Common myeloid progenitor, CD34-positive (primary cell): ENCODE results near the gene WAC. TPM values are rescaled to one million over a fixed set of nuclear protein-coding genes. Genes with fewer than 3 reads are reported as not detected.
A peak's percentile ranks its signal among the peaks of the same experiment; 100 is the strongest.
"Not testable (repeated sequence)": the region's sequence is repeated elsewhere in the genome, so short reads cannot be mapped to it uniquely, and the experiment has no call there.

Experiments used
- CTCF ChIA-PET: fragments of 350-600 bp; sonication (Branson Sonifier 250); formaldehyde crosslinking; loops from one replicate; lab custom pipeline; 2021; ENCODE audit warnings: antibody characterized with exemption; lab: Charles Lee
- POLR2A ChIA-PET: fragments of 350-600 bp; sonication (Branson Sonifier 250); formaldehyde crosslinking; loops from one replicate; lab custom pipeline; 2021; ENCODE audit warnings: antibody characterized with exemption; lab: Charles Lee
- DNase-seq, 3 donors: peaks; one replicate each; pipeline versions ENCODE4 v3.0.0 to v3.0.0-alpha.2; 2013
- H3K27ac ChIP-seq, 2 experiments: 1 replicate in 1 of 2; 2 replicates in 1 of 2; pipeline ENCODE4 v1.7.0; 2013; ENCODE audit warnings: inconsistent platforms in 2 of 2, low read length in 2 of 2, mild to moderate bottlenecking in 2 of 2, low read depth in 1 of 2, moderate library complexity in 1 of 2; ENCODE audit not compliant: severe bottlenecking in 2 of 2, insufficient read depth in 1 of 2, poor library complexity in 1 of 2
- H3K27me3 ChIP-seq, 5 experiments: replicated peaks in 2 of 5; 1 replicate in 3 of 5; 2 replicates in 2 of 5; pipeline versions ENCODE4 v1.6.1 to v1.7.0; 2013; ENCODE audit warnings: low read length in 4 of 5, mild to moderate bottlenecking in 2 of 5, moderate library complexity in 2 of 5, inconsistent platforms in 1 of 5; ENCODE audit not compliant: insufficient read depth in 5 of 5, control insufficient read depth in 4 of 5
- H3K36me3 ChIP-seq, 4 experiments: 1 replicate in 2 of 4; 2 replicates in 2 of 4; pipeline versions ENCODE4 v1.6.1 to v1.7.0; 2013; ENCODE audit warnings: low read length in 3 of 4, control low read depth in 1 of 4, mild to moderate bottlenecking in 1 of 4; ENCODE audit not compliant: control insufficient read depth in 4 of 4, insufficient read depth in 4 of 4
- H3K4me1 ChIP-seq, 4 experiments: 1 replicate in 3 of 4; 2 replicates in 1 of 4; pipeline versions ENCODE4 v1.6.1 to v1.7.1; 2013; ENCODE audit warnings: low read length in 3 of 4, mild to moderate bottlenecking in 3 of 4, control low read depth in 1 of 4, inconsistent platforms in 1 of 4, moderate library complexity in 1 of 4; ENCODE audit not compliant: control insufficient read depth in 4 of 4, insufficient read depth in 4 of 4; ENCODE audit errors: control extremely low read depth in 1 of 4
- H3K4me3 ChIP-seq, 7 experiments: 1 replicate in 4 of 7; 2 replicates in 3 of 7; pipeline versions ENCODE4 v1.5.1 to v1.7.0; 2013; ENCODE audit warnings: mild to moderate bottlenecking in 7 of 7, low read length in 6 of 7, moderate library complexity in 6 of 7, inconsistent platforms in 2 of 7, low read depth in 2 of 7, control low read depth in 1 of 7; ENCODE audit not compliant: insufficient read depth in 4 of 7, control insufficient read depth in 1 of 7; ENCODE audit errors: extremely low read depth in 1 of 7
- H3K9me3 ChIP-seq, 5 experiments: 1 replicate in 4 of 5; 2 replicates in 1 of 5; pipeline versions ENCODE4 v1.6.1 to v1.7.1; 2013; ENCODE audit warnings: low read length in 4 of 5, mild to moderate bottlenecking in 2 of 5, inconsistent platforms in 1 of 5, low read depth in 1 of 5, moderate library complexity in 1 of 5; ENCODE audit not compliant: control insufficient read depth in 4 of 5, insufficient read depth in 2 of 5; ENCODE audit errors: control extremely low read depth in 1 of 5
- WGBS: methylation state at CpG from one replicate; pipeline ENCODE4 v1.1.5; 2013; ENCODE audit not compliant: insufficient coverage; 5-methylcytosine and 5-hydroxymethylcytosine counted together
- polyA plus RNA-seq: library from polyadenylated mRNA; unstranded; fragments of 120-200 nt; gene quantifications from one replicate; pipeline ENCODE4 v1.2.1, GENCODE V29; 2013

The WAC gene
- polyA plus RNA-seq = 113 TPM

- ChIA-PET POLR2A (interaction anchor here (0.7 to 1.4 kb wide), 6 partner anchors 14 to 1683 kb away, joined by 3 to 7 read pairs (median 4); no protein-coding TSS in a partner anchor), CTCF (interaction anchor here (1.3 to 1.8 kb wide), 3 partner anchors 12 to 100 kb away, joined by 3 to 6 read pairs (median 3); no protein-coding TSS in a partner anchor)
- Histone ChIP-seq H3K4me3 (peak within 1 kb of the TSS; percentile 79 to 99 (median 91)), H3K27ac (peak within 1 kb of the TSS; percentile 98 to 99), H3K36me3 (peaks cover 9 to 25% (median 20%) of the 10 kb centered on the region in 4 experiments), H3K9me3 (no peaks in the 10 kb centered on the region), H3K27me3 (no peaks in the 10 kb centered on the region), H3K4me1 (peaks cover 12 to 35% (median 18%) of the 10 kb centered on the region in 4 experiments)
- WGBS = 0% methylated on average over 81 of the region's 102 CpGs
- peak; percentile 94 to 98 (median 98) for DNase-seq
These were observed at the start of gene WAC for GRCh38 chr10:28532337-28533185. Gene WAC (plus strand): TSS chr10:28533118. CDS start chr10:28533580, 462 bp downstream.

- Histone ChIP-seq H3K36me3 (no peaks in the 10 kb centered on the region), H3K27ac (no peak overlapping the region), H3K9me3 (no peaks in the 10 kb centered on the region), H3K27me3 (no peaks in the 10 kb centered on the region), H3K4me1 (peaks cover 6 to 31% (median 13%) of the 10 kb centered on the region in 4 experiments), H3K4me3 (no peak overlapping the region)
- DNase-seq = no peak
- POLR2A ChIA-PET = no interaction called here
- WGBS = 97% methylated on average over 6 of the region's 6 CpGs
- CTCF ChIA-PET = no interaction called here
These were observed 43.7 kb upstream of the WAC start for GRCh38 chr10:28489206-28489605.

GRCh38 chr10:28490256-28490865 lies 42.6 kb upstream of the WAC start:
- H3K27me3 ChIP-seq, H3K4me3 ChIP-seq, POLR2A ChIA-PET, H3K27ac ChIP-seq, H3K9me3 ChIP-seq, H3K36me3 ChIP-seq: not testable (repeated sequence)
- H3K4me1 ChIP-seq = peaks cover 6 to 33% (median 13%) of the 10 kb centered on the region in 4 experiments
- CTCF ChIA-PET = interaction anchor here (1.2 kb wide), 1 partner anchor 12 kb away, joined by 3 read pairs; no protein-coding TSS in a partner anchor
- WGBS = no CpG with 5 or more reads among the region's 2 CpGs
- DNase-seq = peak in 2 of 3 donors; percentile 25 to 27

GRCh38 chr10:28492116-28492920 lies 40.6 kb upstream of the WAC start:
- Histone ChIP-seq H3K27me3 (no peaks in the 10 kb centered on the region), H3K9me3 (no peaks in the 10 kb centered on the region), H3K4me1 (peaks cover 6 to 40% (median 13%) of the 10 kb centered on the region in 4 experiments), H3K36me3 (no peaks in the 10 kb centered on the region), H3K27ac (no peak overlapping the region), H3K4me3 (peak overlapping the region in 2 of 7 experiments; percentile 30 to 49)
- POLR2A ChIA-PET = interaction anchor here (0.6 to 0.7 kb wide), 2 partner anchors 11 to 40 kb away, joined by 3 to 6 read pairs; no protein-coding TSS in a partner anchor
- DNase-seq = peak; percentile 29 to 69 (median 66)
- WGBS = 91% methylated on average over 4 of the region's 12 CpGs
- CTCF ChIA-PET = no interaction called here

- no peaks in the 10 kb centered on the region for H3K9me3 ChIP-seq
- no peaks in the 10 kb centered on the region for H3K27me3 ChIP-seq
- DNase-seq = no peak
- no peak overlapping the region for H3K4me3 ChIP-seq
- peaks cover 6 to 40% (median 13%) of the 10 kb centered on the region in 4 experiments for H3K4me1 ChIP-seq
- CTCF ChIA-PET = no interaction called here
- H3K36me3 ChIP-seq = no peaks in the 10 kb centered on the region
- 100% methylated on average over 2 of the region's 2 CpGs for WGBS
- POLR2A ChIA-PET = no interaction called here
- no peak overlapping the region for H3K27ac ChIP-seq
These were observed 38.5 kb upstream of the WAC start for GRCh38 chr10:28494420-28494819.

GRCh38 chr10:28495084-28495483 lies 37.8 kb upstream of the WAC start:
- Histone ChIP-seq H3K27ac (no peak overlapping the region), H3K9me3 (no peaks in the 10 kb centered on the region), H3K36me3 (no peaks in the 10 kb centered on the region), H3K4me1 (peaks cover 6 to 40% (median 13%) of the 10 kb centered on the region in 4 experiments), H3K4me3 (no peak overlapping the region), H3K27me3 (no peaks in the 10 kb centered on the region)
- WGBS = 87% methylated on average over 3 of the region's 3 CpGs
- ChIA-PET CTCF (no interaction called here), POLR2A (no interaction called here)
- no peak for DNase-seq
